SK-N-MC (cell line): ENCODE measurements around the gene CTCFL.

ENCODE experiments used
- EZH2 ChIP-seq: fragments of 200-600 bp; sonication (generic); IDR thresholded peaks from one replicate; pipeline ENCODE4 v1.6.1; 2017; ENCODE audit warnings: antibody characterized with exemption
- POLR2AphosphoS5 ChIP-seq: IDR thresholded peaks from 2 replicates; pipeline ENCODE4 v1.6.1; 2012; ENCODE audit warnings: mild to moderate bottlenecking, low read depth, low read length, borderline replicate concordance

DNA sequence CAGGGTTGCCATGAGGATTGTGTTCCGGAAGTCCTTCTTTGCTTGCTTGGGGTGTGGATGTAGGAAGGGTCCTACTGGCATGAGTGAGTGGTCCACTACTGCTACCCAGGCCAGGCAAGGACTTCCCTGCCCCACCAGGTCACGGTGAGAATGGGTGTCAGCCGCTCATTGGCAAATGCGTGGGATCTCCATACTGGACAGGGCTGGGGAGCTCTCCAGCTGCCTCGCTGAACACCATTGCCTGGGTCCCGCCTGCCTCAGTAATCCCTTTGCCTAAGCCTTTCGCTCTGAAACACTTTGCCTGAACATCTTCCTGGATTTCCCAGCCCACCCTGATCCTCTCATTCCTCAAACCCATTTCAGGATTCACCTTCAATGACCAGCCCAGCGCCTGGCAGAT lies 59.5 kb downstream of the CTCFL start:
- TF ChIP-seq EZH2: no peak
- TF ChIP-seq POLR2AphosphoS5: no peak
